Posterior cingulate gyrus (tissue), 11 donors: ENCODE data around the gene CST6.
A peak's percentile ranks its signal among the peaks of the same experiment; 100 is the strongest.
"Not testable (repeated sequence)": the region's sequence is repeated elsewhere in the genome, so short reads cannot be mapped to it uniquely, and the experiment has no call there.

Experiments
- DNase-seq, 10 donors: peaks; one replicate each; pipeline versions ENCODE4 v3.0.0 to v3.0.0-alpha.2; 2020 to 2021; ENCODE audit warnings: mixed read lengths in 3 of 10
- intact Hi-C: fragments of 100-400 bp; cut with DNase I; formaldehyde crosslinking; loops from one replicate; pipeline ENCODE4 v1.15.1; 2023

CST6 gene

DNA sequence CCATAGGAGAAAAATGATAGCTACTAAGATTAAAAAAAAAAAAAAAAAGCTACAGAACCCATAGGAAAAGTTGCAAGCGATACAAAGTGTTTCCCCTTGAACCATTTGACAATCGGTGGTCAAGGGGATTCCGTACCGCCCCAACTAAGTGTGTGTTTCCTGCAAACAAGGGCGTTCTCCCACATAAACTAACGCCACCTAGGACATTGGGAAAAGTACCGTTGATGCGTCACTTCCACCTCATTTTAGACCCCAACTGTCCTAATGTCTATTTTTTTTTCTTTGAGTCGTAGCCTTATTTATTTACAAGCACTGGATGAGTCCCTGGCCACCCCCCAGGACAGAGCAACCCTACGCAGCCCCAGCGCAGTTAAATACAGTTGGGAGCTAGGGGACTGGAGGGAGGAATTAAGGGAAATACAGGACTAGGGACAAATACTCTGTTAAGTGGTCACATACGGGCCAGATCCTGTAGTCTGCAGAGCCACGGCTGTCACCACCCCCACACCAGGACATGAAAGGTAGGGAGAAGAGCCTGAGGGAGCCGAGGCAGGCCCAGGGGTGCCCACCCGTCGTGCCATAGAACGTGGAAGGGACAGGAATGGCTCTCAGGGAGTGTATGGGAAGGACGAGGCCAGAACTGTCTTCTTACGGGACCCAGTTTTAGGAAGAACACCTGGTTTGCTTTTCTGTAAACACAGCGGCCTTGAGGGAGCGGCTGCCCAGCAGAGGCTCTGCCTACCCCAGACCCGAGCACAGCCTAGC, 28.8 kb upstream of the CST6 start:
- DNase-seq: peak in 2 of 10 donors; percentile 45 to 61
- intact Hi-C loops: no loop called here

DNA sequence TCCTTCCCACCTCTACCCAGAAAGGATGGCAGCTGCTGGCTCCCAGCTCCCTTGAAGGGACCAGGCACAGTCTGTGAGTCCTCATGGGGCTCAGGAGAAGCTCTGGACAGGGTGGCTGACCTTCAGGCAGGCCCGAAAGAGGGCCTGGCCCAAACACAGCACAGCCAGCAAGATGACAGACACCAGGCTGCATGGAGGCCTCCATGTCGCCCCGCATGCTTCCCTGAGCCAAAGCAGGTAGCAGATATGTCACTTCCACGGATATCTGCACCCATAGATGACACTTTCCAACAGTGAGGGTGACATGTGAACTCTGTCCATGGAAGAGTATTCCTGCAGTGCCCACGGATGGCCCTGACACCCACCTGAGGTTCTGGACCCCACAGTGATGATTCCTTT, 28.2 kb upstream of the CST6 start:
- DNase-seq: peak in 1 of 10 donors; percentile 59
- intact Hi-C loops: no loop called here

- peak in 2 of 10 donors; percentile 63 to 75 for DNase-seq
- intact Hi-C loops: loop anchor here (5.0 kb wide), 1 partner anchor 275 kb away; the partner anchor contains the start of gene KAT5
Measured at GRCh38 chr11:65987336-65987735, 24.5 kb upstream of the CST6 start.

DNA sequence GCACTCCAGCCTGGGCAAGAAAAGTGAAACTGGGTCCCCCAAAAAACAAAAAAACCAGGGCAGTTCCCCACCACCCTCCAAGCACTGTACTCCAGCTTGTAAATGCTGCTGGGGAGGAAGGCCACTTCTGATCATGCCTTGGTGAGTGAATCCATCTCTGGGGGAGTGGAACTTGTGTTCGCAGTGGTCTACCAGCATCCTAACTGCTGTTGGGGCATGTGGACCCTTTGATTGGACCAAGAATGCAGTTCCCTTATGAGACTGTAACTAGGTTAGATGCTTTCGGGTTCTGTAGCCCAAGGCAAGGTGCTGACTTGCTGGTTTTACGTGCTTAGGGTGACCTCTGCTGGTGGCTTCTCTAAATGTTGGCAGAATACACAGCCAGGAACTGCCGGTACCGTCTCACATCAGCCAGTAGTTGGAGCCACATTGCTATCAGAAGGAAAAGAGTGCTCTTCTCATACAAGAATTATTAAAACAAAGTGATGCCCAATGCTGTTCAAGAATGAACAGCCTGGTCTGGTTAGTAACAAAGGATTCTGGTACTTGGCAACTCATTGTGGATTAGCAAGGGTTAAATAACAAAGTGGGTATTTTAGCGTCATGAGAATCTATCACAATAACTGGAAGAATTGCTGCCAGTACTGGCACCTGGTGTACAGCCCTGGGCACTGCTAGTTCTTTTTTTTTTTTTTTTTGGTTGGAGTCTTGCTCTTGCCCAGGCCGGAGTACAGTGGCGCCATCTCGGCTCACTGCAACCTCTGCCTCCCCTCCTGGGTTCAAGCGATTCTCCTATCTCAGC, 22.8 kb upstream of the CST6 start:
- DNase-seq: peak; percentile 62 to 97 (median 87)
- intact Hi-C loops: loop anchor here (2.0 to 5.0 kb wide), 2 partner anchors 104 to 277 kb away; partner anchors contain the start of gene KAT5

DNA sequence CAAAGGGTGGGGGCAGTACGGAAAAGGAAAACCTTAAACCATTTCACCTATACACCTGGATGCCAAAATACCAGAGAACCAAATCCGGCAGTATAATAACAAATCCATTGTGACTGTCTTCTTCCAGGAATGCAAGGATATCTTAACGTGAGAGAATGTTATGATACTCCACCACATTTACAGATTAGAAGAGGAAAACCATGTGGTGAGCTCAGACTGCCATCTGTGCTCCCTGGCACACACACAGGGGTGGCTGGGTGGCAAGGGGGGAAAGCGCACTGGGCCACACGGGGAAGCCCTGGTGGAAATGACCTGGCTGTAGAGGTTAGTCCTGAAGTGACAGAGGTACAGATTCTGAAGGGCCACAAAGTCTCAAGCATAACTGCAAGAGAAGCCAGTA, 19.8 kb upstream of the CST6 start:
- DNase-seq: peak in 2 of 10 donors; percentile 9 to 11
- intact Hi-C loops: no loop called here

GRCh38 chr11:65997286-65997685, 14.5 kb upstream of the CST6 start:
- DNase-seq: no peak
- intact Hi-C loops: no loop called here

DNA sequence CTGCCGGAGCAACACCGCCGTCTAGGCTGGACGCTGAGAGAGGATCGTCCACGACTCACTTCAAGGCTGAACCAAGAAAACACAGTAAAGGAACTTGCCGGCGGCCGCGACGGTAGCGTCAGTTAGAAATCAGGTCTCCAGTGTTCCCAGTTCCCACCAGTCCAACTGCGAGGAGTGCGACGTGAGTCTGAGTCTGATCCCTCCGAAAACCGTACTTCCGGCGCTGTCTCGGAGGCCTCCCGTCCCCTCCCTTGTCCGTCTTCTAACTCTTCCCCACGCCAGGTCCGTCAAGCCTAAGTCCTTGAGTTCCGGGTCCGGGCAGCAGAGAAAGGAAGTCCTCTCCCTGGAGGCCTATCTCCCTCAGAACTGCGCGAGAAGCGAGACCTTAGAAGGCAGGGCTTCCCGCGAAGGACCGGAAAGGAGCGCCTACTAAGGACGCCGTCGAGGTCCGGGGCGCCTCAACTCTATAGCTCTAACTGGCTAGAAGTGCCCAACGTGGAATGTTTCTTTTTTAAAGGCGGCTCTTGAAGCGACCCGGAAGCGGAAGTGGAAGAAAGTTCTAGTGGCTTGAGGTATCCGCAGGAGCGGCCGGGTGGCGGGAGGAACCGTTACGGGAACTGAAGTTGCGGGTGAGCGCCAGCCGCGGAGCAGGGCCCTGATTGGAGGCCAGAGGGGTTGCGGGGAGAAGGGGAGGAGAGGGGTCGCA, 9.7 kb upstream of the CST6 start, which contains the start of the genes BANF1 and EIF1AD:
Gene BANF1, plus strand, starts transcription at position 562 of the 706 bp plus-strand sequence. CDS start 748 bp downstream, outside the sequence.
Gene EIF1AD, minus strand, starts transcription at position 216 of the 706 bp plus-strand sequence. CDS start 1,768 bp downstream, outside the sequence.
- intact Hi-C loops: loop anchor here (1.0 to 5.0 kb wide), 3 partner anchors 41 to 290 kb away; partner anchors contain the start of genes GAL3ST3, KAT5 and SART1
- DNase-seq: peak; percentile 88 to 98 (median 92)

DNA sequence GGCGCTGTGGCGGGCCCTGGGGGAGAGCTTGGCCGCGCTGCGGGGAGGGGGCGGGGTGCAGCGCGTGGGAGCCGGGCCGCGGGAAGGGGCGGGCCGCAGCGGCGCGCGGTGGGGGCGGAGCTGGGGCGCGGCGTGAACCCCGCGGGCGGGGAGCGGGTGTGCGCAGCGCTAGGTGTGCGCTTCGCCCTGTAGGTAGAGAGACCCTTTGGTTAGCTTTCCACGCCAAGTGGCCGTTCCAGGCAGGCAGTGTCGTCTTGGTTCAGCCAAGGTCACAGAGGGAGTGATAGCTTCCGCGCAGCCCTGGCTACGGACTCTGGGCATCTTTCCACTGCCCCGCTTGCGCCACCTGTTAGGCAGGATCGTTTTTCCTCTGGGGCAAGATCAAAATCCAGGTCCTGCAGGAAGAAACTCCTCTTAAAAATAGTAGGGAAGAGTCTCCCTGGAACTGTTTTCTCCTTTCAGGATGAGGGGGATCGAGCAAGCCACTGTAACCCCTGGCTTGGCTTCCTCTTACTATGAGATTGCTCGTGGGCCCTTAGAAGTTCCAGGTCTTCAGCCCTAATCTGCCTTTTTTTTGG, 9.1 kb upstream of the CST6 start:
- DNase-seq: peak in 3 of 10 donors; percentile 80 to 94 (median 91)
- intact Hi-C loops: loop anchor here (1.0 to 5.0 kb wide), 3 partner anchors 41 to 290 kb away; partner anchors contain the start of genes GAL3ST3, KAT5 and SART1

DNA sequence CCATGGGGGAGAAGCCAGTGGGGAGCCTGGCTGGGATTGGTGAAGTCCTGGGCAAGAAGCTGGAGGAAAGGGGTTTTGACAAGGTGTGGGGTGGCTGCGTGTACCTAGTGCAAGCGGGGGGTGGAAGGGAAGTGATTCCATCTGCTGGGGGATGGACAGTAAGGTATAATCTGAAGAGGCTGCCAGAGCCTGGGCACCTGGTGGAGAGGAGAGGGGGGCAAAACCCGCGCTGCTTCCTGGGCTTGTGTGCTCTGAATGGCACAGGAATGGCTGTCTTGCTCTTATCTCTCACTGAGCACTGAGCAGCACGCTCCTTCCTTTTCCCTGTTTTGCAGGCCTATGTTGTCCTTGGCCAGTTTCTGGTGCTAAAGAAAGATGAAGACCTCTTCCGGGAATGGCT, 8.5 kb upstream of the CST6 start:
- intact Hi-C loops: loop anchor here (5.0 kb wide), 2 partner anchors 44 to 291 kb away; partner anchors contain the start of genes GAL3ST3 and KAT5
- peak in 3 of 10 donors; percentile 13 to 43 (median 21) for DNase-seq

DNA sequence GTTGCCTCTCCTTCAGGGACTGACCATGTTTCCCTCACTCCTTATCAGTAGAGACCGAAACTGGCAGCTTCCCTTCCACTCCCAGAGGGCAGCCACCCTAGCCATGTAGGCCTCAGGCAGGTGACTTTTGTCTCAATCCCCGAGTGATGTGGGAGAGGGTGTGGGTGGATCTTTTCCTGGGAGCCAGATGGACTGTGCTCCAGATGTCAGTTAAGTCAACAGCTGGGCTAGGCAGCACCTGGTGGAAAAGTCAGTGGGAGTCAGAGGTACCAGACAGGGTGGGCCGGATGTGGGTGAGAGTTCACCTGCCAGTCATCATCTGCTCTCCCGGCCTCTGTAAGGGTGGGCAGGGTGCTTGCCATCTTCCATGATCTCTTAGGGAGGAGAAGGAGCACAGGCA, 7.6 kb upstream of the CST6 start:
- peak in 3 of 10 donors; percentile 22 to 44 (median 29) for DNase-seq
- intact Hi-C loops: loop anchor here (5.0 kb wide), 2 partner anchors 43 to 292 kb away; partner anchors contain the start of genes GAL3ST3 and KAT5

GRCh38 chr11:66006134-66006890, 5.5 kb upstream of the CST6 start:
- peak in 3 of 10 donors; percentile 35 to 59 (median 45) for DNase-seq
- intact Hi-C loops: no loop called here

- DNase-seq: peak in 2 of 10 donors; percentile 45 to 53
- intact Hi-C loops: no loop called here
Measured at GRCh38 chr11:66006891-66007176, 5.0 kb upstream of the CST6 start.

GRCh38 chr11:66007201-66007634, 4.6 kb upstream of the CST6 start:
- intact Hi-C loops: no loop called here
- DNase-seq: peak in 2 of 10 donors; percentile 35 to 75

- intact Hi-C loops: no loop called here
Measured at GRCh38 chr11:66008095-66008467, 3.7 kb upstream of the CST6 start.

DNA sequence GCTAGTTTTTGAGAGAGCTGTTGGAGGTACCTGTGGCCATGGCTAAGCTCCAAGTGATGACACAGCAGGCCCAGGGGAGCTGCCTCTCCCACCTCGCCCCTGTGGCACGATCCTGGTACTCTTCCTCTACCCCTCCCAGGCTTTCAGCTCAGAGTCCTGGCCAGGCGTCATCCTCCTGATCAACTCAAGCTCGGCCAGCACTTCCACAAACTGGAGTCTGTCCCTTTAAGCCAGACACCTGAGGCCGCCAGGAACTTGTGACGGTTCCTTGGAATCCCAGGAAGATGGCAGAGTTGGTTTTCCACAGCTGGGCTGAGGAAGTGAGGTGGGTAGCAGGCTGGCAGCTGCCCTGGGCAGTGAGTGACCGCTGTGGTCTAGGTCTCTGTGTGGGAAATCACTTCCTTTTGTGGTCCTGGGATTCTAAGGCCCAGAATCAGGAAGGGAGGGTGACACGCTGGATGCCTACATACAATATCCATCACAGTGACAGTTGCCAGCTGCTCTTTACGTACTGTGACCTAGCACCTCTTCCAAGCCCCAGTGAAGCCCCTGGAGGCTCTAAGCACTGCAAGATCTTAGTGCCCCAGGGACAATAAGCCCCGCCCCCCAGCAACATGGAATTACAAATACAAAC, 3.2 kb upstream of the CST6 start:
- intact Hi-C loops: no loop called here
- DNase-seq: peak in 2 of 10 donors; percentile 23 to 33

More at GRCh38 chr11:66008095-66008467, 3.7 kb upstream of the CST6 start:
- no peak for DNase-seq

DNA sequence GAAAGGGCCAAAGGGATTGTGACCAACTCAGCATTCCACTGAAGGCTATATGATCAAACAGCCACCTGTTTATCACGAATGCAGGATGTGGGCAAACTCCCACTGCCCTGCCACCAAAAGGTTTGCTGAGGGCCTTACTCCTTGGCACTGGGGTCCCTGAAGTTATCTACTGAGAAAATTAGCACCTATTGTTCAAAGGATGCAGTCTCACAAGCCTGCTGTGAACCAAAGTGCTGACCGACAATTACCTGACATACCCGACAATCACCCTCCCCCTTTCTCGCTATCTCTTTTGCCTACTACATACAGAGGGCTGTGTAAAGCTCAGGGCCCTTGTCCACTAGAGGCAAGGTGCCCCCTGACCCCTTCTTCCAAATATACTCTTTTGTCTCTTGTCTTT, 1.8 kb upstream of the CST6 start:
- DNase-seq: peak in 1 of 10 donors; percentile 12
- intact Hi-C loops: not testable (repeated sequence)

GRCh38 chr11:66011239-66011784, 496 bp upstream of the CST6 start:
- intact Hi-C loops: no loop called here
- DNase-seq: peak in 1 of 10 donors; percentile 14

GRCh38 chr11:66012371-66012945, 650 bp downstream of the CST6 start:
- peak in 1 of 10 donors; percentile 31 for DNase-seq
- intact Hi-C loops: no loop called here
